DMS53 treated with DMSO at 0.1 percent for 48 hours (cell line): ENCODE data around the gene UTP3.
A peak's percentile ranks its signal among the peaks of the same experiment; 100 is the strongest.
"Not testable (repeated sequence)": the region's sequence is repeated elsewhere in the genome, so short reads cannot be mapped to it uniquely, and the experiment has no call there.

Source experiments
- DNase-seq: peaks from one replicate; lab custom pipeline; 2025; ENCODE audit not compliant: unreplicated experiment; lab: John Stamatoyannopoulos, UW

Gene UTP3

DNA sequence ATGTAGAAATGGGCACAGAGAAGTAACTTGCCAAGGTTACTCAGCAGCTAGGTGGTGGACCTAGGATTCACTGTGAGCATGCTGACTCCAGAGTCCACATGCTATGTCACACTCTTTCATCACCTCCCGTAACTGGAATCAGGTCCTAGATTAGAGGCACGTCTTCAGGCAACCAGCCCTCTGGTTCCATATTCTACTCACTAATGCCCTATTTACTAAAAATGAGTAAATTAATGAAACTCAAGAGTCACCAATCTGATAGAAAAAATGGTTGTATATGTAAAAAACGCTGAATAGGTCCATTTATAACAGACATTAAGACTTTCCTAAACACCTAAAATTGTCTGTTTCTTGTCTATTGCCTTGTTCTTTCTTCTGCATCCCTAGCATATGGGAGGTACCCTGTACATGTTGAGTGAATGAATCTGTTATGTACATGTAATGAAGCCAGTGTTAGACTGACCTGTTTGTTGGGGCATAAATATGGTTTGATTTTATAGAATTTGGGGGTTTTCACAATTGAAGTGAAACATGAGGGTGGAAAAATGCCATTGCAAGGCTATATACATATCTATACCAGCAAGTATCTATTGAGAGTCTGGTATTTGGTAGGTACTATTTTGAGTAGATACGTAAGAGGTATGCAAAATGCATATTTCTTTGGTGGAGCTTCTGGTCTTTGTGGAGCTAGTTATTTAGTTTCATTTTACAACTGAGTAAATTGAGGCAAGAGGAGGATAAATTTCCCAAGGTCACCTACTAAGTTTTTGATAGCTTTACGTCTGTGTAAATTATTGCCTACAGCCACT, 26.0 kb downstream of the UTP3 start:
- no peak for DNase-seq

DNA sequence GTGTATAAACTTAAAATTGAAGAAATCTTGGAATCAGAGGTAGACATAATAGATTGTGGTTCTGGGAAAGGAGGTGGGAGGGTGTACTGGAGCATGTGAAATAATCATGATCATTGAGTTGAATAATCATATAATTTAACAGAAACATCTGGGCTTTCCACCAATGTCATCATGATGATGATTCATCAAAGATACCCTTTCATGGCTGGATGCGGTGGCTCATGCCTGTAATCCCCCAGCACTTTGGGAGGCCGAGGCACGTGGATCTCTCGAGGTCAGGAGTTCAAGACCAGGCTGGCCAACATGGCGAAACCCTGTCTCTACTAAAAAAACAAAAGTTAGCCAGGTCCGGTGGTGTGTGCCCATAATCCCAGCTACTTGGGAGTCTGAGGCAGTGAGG, 26.8 kb downstream of the UTP3 start:
- no peak for DNase-seq

DNA sequence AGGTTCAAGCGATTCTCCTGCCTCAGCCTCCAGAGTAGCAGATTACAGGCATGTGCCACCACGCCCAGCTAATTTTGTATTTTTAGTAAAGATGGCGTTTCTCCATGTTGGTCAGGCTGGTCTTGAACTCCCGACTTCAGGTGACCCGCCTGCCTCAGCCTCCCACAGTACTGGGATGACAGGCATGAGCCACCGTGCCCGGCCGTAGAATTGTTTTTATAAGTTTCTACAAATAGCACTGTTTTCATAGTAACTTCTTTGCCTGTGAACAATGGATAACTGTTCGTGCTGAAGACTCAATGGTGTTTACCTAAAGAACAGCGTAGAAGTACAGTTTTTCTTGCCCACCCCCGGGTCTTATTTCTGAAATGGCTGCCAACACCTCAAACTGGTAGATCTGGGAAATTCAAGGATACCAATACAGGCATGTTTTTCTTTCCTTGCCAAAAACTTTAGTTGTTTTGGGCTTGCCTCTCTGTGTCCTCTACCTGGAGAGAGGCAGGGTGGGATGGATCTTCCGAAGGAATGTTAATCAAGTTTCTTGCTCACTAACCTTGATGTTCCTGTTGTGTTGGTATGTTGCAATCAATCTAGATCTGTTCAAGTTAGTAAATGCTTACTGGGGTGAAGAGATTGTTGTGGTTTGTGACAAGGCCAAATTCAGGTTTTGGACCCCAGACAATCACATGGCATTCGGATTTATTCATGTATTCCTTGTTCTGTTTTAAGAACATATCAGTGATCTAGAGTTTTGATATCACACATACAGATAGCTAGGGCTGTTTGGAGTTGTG, 30.7 kb downstream of the UTP3 start:
- no peak for DNase-seq

DNA sequence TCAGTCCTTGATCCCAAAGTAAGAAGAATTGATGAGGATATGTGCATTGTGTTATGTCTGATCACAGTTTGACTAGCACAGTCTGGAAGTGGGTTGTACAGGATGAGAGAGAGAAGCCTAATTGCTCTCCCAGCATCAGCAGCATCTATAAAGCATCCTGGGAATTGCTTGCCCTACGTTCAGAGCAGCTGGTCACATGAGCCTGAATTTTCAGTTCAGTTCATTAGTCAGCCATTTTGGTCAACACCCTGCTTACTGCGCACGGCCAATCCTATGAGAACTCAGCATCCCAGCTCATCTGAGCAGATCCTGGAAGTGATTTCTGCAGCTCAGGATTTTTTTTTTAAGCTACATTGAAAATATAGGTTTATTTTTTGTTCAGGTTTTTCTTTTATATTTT, 33.4 kb downstream of the UTP3 start, which contains the start of gene RUFY3:
Gene RUFY3, plus strand, starts transcription at position 218 of the 400 bp plus-strand sequence. CDS start 610 bp downstream, outside the sequence.
- DNase-seq: peak; percentile 37

DNA sequence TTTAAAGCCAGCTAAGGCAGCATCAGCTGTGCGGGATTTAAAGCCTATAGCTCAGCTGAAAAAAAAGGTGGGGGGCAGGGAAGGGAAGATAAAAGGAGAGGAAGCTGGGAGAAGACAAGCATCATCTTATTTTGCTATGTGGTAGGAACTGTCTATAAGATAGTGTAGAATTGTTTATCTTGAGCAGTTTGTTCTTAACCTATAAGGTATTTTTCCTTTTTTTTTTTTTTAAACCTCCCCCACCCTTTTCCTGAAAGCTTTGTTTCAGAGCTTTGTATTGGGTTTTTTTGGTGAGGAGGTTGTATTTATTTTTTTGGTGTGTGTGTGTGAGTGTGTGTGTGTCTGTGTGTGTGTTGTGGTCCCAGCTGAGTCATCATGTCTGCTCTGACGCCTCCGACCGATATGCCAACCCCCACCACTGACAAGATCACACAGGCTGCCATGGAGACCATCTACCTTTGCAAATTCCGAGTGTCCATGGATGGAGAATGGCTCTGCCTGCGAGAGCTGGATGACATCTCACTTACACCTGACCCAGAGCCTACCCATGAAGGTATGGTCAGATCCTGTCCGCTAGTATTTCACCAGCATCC, 34.0 kb downstream of the UTP3 start:
- peak; percentile 9 for DNase-seq

DNA sequence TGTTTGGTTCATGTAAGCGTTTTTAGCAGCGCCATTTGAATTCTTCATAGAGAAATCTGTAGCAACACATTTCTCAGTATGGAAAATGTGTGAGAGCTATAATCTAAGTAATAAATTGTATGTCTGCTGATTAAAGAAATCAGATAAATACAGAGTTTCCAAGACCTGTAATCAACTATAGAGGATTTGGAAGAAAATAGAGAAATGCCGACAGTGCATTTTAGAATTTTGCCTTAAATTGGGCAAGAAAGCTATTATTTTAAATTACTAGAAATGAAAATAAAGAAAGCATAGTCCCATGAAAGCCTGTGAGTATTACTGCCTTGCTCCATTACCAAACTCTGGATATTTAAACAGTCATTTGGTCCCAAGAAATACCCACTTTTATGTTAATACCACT, 36.1 kb downstream of the UTP3 start:
- DNase-seq: no peak

DNA sequence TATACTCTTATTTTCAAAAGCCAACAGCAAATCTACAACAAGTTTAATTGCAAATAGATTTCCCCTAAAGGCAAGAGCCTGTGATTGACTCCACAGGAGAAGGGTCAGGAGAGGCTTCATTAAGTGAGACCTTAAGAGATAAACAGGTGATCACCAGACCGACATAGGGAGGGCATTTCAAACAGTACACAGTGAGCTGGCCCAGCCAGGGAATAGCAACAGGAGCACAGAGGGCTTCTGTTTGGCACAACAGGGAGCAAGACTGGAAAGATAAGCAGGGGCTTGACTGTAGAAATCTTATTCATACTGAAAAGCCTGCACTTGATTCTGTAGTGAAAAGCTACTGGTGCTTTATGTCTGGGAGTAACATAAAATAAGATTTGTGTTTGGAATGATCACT, 37.3 kb downstream of the UTP3 start:
- DNase-seq: no peak

DNA sequence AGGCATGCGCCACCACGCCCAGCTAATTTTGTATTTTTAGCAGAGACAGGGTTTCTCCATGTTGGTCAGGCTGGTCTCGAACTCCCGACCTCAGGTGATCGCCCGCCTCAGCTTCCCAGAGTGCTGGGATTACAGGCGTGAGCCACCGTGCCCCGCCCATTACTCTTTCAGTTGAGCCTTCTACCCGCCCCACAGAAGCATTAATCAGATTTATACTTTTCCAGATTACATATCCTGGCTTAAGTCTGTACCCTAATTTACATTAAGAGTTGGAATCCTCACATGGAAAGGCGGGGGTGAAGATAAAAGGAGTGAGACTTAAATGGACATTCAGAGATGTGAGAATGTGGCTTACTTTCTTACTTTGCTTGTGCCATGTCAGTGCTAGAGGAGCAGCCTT, 38.2 kb downstream of the UTP3 start:
- DNase-seq: not testable (repeated sequence)

DNA sequence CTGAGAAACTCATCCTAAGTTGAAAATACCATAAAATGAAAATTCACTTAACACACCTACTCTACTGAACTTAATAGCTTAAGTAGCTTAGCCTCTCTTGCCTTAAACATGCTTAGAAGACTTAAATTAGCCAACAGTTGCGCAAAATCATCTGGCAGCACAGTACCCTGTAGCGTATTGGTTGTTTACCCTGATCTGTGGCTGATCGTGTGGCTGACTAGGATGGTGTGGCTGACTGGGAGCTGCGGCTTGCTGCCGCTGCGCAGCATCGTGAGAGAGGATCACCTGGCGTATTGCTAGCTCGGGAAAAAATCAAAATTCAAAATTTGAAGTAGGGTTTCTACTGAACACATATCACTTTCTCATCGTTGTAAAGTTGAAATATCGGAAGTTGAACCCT, 39.8 kb downstream of the UTP3 start:
- no peak for DNase-seq

DNA sequence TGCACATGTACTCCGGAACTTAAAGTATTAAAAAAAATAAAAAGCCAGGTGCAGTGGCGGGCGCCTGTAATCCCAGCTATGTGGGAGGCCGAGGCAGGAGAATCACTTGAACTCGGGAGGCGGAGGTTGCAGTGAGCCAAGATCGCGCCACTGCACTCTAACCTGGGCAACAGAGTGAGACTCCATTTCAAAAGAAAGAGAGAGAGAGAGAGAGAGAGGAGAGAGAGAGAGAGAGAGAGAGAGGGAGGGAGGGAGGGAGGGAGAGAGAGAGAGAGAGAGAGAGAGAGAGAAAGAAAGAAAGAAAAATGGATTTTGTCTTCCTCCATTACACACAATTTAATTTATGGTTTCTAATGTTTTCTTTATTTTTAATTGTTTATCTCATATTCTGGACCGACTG, 44.5 kb downstream of the UTP3 start:
- not testable (repeated sequence) for DNase-seq

DNA sequence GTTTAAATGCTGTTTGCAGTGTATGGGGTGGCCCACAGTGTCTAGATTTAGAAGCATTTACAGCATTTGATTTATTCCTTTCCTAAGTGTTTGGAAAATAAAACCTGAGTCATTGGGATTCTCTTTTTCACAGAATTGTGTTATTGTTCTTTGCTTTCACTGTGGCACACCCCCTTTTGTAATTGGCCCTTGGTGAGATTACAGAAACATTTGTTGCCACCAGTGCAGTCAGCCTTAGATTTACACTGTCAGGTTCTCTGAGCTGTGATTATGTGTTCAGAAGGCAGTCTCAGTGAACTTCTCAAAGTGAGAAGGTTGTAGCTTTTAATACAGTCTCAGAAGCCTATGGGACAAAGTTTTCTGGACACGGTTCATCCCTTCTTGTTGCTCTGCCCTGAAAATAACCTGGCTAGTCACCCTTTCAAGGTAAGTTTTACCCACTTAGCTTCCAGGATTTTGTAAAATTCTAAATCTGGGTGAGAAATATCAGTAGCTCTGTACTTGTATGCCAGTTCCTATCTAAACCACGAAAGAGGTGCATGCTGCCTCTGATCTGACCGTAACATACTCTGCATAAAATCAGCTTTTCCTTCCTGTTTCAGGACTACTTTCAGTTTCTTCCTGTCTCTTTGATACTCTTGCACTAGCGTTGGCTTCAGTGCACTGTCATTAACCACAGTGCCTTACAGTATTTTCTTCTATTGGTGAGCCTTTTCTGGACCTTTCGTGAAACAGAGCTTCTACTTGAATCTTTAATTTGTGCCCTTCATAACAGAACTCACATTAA, 46.0 kb downstream of the UTP3 start:
- DNase-seq: peak; percentile 22

DNA sequence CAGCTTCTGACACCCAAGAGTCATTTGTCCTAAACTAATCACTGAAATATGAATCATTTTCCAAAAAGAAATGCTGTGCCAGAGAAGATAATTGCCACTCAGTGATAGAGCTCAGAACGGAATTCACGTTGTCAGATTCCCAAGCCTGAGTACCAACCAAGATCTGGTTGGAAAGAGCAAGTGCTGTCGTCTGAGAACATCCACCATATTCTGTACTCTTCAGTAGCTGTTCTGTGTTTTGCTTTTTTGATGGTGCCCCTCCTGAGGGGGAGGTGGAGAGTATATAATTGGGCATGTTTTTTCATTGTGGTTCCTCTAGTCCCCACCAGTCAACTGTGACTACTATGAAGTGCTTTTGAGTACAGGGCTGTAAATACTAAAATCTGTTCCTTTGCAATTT, 46.6 kb downstream of the UTP3 start:
- DNase-seq: no peak

DNA sequence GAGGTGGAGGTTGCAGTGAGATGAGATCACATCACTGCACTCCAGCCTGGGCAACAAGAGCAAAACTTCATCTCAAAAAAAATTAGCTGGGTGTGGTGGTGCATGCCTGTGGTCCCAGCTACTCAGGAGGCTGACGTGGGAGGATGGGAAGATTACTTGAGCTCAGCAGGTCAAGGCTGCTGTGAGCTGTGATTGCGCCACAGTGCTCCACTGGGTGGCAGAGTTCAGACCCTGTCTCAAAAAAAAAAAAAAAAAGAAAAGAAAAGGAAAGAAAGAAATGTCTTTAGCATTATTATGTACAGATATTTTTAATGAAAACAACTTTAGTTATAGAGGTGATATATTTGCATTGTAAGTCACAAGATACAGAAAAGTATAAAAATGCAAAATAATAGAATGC, 47.6 kb downstream of the UTP3 start:
- DNase-seq: not testable (repeated sequence)

DNA sequence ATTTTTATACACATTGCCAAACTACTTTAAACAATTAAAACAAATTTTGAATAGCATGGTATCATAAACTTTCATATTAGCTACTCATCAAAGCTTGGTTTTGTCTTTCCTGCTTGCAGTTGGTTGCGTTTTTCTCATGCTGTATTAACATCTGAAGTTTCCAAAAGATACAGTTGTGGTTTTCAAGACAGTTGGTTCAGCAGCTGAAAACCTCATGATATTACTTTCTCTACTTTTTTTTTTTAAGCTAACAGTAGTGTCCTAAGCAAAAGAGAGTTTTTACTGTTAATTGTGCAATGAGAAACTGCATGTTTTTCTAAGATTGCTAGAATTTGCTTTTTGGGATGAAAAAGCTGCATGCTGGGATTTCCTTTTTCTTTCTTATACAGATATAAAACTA, 48.7 kb downstream of the UTP3 start:
- DNase-seq: no peak

DNA sequence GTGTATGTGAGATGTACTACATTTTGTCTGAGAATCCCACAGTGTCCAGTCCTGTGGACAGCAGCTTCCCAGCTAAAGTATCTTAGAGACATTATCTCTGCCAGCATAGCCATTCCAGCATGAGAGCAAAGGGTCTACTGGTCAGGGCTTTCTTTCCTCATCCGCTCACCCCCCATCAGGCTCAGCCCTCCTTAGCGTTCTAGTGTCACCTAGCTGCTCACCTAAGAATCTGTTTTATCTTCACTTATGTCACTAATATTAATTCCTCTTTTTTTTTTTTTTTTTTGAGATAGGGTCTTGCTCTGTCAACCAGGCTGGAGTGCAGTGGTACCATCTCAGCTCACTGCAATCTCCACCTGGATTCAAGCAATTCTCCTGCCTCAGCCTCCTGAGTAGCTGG, 49.1 kb downstream of the UTP3 start:
- no peak for DNase-seq

DNA sequence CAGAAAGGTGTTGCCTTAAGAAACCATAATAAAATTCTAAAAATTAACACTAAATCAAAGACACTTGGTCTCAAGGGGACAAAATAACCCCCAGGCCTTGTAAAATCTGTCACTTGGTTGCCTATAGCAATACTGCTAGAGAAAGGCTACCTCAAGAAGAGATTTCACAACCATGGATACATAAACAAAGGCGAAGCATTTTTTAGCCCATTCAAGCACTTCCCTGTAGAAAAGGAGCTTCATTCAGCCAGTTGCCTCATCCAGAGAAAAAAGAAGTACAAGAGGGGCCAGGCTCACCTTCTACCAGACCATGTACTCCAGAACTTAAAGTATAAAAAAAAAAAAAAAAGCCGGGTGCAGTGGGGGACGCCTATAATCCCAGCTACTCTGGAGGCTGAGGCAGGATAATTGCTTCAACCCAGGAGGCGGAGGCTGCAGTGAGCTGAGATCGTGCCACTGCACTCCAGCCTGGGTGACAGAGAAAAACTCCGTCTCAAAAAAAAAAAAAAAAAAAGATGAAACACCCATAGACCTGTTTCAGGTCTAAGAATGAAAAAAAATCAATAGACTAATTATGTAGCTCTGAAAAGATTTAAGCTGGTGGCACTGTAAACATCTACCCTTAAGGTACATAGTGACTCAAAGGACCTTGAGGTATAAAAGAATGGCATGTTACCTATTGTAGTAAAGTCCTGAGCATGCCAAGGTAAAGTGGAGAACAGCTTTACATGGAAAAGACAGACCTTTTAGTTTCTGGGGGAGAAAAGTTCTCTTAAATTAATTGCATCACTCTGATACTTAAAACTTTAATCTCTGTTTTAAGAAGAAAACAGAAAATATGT, 51.4 kb downstream of the UTP3 start:
- no peak for DNase-seq
